ENCODE measurements around the gene LIN52.
A peak's percentile ranks its signal among the peaks of the same experiment; 100 is the strongest.

Gene LIN52

DNA sequence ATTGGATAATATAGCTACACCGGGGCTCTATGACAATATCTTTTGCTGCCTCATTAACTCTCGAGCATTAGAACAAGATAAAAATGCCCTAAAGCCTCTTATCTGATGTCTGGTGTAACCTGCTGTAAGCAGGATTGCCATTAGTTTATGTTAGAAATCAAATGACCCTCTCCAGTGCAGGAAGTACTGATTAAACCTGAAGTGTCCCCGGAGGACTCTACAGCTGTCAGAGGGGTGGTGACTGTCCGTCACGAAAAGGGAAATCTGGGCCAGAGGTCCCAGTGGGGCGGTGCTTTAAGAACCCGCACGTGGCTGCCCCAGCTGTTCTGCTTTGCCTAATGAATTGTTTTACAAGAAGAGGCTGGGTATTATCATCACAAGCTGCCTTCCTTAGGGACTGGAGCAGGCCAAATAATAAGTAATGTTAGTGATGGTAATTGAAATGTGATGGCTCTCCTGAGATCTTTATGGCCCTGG lies 55.7 kb downstream of the LIN52 start:
- DNase-seq (ENCODE audit: low read depth), result peak; percentile 50
- H3K4me3 ChIP-seq (ENCODE audit: low read depth, low read length), result no peak overlapping the region
- TF ChIP-seq POLR2A (IDR thresholded peaks at IDR 0.05; ENCODE audit: extremely low read depth, insufficient read length) (no peak), MYC (IDR thresholded peaks at IDR 0.05; ENCODE audit: low read depth, low read length) (no peak)
- TF ChIP-seq, protein P1, sequence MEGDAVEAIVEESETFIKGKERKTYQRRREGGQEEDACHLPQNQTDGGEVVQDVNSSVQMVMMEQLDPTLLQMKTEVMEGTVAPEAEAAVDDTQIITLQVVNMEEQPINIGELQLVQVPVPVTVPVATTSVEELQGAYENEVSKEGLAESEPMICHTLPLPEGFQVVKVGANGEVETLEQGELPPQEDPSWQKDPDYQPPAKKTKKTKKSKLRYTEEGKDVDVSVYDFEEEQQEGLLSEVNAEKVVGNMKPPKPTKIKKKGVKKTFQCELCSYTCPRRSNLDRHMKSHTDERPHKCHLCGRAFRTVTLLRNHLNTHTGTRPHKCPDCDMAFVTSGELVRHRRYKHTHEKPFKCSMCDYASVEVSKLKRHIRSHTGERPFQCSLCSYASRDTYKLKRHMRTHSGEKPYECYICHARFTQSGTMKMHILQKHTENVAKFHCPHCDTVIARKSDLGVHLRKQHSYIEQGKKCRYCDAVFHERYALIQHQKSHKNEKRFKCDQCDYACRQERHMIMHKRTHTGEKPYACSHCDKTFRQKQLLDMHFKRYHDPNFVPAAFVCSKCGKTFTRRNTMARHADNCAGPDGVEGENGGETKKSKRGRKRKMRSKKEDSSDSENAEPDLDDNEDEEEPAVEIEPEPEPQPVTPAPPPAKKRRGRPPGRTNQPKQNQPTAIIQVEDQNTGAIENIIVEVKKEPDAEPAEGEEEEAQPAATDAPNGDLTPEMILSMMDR (IDR thresholded peaks at IDR 0.05; ENCODE audit: low read depth, low read length), result no peak
- TF ChIP-seq, protein P2, sequence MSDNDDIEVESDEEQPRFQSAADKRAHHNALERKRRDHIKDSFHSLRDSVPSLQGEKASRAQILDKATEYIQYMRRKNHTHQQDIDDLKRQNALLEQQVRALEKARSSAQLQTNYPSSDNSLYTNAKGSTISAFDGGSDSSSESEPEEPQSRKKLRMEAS (IDR thresholded peaks at IDR 0.05; ENCODE audit: low read depth, low read length), result no peak

DNA sequence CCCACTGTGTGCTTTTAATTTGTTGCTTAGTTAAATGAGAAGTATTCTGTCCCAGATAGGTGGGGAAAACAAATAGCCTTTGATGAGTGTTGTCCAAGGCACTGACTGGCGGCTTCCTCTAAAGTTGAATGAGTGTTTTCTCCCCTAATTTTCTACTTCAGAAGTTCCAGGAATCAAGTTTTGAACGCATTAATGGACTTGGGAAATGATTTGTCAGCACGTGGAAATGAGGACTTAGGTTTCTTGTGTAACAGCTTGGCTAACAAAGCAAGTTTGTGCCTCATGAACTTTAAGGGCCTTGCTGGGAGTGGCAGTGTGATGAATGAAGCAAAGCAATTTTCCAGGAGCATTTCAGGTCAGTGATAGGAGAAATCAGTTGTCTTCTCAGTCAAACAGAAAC lies 56.9 kb downstream of the LIN52 start:
- TF ChIP-seq, protein P1 (IDR thresholded peaks at IDR 0.05; ENCODE audit: low read depth, low read length), result no peak
- TF ChIP-seq MYC (IDR thresholded peaks at IDR 0.05; ENCODE audit: low read depth, low read length) (no peak), POLR2A (IDR thresholded peaks at IDR 0.05; ENCODE audit: extremely low read depth, insufficient read length) (no peak)
- TF ChIP-seq, protein P2 (IDR thresholded peaks at IDR 0.05; ENCODE audit: low read depth, low read length), result no peak
- DNase-seq (ENCODE audit: low read depth), result no peak
- no peak overlapping the region for H3K4me3 ChIP-seq (ENCODE audit: low read depth, low read length)

DNA sequence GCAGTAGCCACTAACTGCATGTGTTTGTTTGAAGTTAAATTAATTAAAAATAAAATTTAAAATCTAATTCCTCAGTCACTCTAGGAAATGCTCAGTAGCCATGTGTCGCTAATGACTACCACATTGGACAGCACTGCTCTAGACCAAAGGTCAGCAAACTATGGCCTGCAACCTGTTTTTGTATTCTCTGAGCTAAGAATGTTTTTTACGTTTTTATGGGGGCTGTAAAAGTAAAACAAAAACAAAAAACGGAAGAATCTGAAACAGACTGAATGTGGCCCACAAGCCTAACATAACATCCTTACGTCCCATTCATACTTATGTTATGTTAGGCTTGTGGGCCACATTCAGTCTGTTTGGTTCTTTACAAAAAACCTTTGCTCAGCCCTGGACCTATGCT lies 57.8 kb downstream of the LIN52 start:
- no peak for DNase-seq (ENCODE audit: low read depth)
- TF ChIP-seq, protein P2 (IDR thresholded peaks at IDR 0.05; ENCODE audit: low read depth, low read length), result no peak
- TF ChIP-seq, protein P1 (IDR thresholded peaks at IDR 0.05; ENCODE audit: low read depth, low read length), result no peak
- no peak for TF ChIP-seq POLR2A (IDR thresholded peaks at IDR 0.05; ENCODE audit: extremely low read depth, insufficient read length)
- no peak for TF ChIP-seq MYC (IDR thresholded peaks at IDR 0.05; ENCODE audit: low read depth, low read length)
- H3K4me3 ChIP-seq (ENCODE audit: low read depth, low read length), result no peak overlapping the region

DNA sequence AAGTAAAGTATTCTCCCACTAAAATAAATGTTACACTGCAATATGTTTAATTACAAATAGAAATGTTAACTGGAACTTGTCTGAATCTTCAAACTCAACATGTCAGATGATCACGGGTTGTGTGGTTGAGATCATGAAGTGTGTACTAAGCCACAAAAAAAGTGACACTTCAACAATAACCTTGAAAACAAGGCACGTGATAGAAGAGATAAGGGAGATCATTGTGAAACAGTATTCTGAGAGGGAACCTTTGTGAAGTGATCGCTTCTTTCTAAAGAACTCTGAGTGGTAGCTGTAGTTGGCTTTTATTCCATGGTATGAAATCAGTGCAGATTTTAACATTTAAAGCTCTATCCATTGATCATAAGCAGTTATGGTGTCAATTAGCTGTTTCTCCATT lies 60.0 kb downstream of the LIN52 start:
- peak; percentile 8 for DNase-seq (ENCODE audit: low read depth)
- TF ChIP-seq, protein P1 (IDR thresholded peaks at IDR 0.05; ENCODE audit: low read depth, low read length), result no peak
- TF ChIP-seq, protein P2 (IDR thresholded peaks at IDR 0.05; ENCODE audit: low read depth, low read length), result no peak
- no peak for TF ChIP-seq MYC (IDR thresholded peaks at IDR 0.05; ENCODE audit: low read depth, low read length)
- no peak for TF ChIP-seq POLR2A (IDR thresholded peaks at IDR 0.05; ENCODE audit: extremely low read depth, insufficient read length)
- H3K4me3 ChIP-seq (ENCODE audit: low read depth, low read length), result no peak overlapping the region

DNA sequence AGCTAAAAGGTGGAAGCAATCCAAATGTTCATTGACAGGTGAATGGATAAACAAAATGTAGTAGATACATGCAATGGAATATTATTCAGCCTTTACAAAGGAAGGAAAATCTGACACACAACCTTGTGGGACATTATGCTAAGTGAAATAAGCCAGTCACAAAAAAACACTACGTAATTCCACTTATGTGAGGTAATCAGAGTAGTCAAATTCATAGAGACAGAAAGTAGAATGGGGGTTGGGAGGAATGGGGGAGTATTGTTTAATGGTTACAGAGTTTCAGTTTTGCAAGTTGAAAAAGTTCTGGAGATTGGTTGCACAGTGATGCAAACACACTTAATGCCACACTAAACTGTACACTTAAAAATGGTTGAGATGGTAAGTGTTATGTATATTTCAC lies 62.8 kb downstream of the LIN52 start:
- H3K4me3 ChIP-seq (ENCODE audit: low read depth, low read length), result no peak overlapping the region
- TF ChIP-seq POLR2A (IDR thresholded peaks at IDR 0.05; ENCODE audit: extremely low read depth, insufficient read length) (no peak), MYC (IDR thresholded peaks at IDR 0.05; ENCODE audit: low read depth, low read length) (no peak)
- TF ChIP-seq, protein P1 (IDR thresholded peaks at IDR 0.05; ENCODE audit: low read depth, low read length), result no peak
- TF ChIP-seq, protein P2 (IDR thresholded peaks at IDR 0.05; ENCODE audit: low read depth, low read length), result no peak

More for the DNA sequence above, 62.8 kb downstream of the LIN52 start:
- DNase-seq (ENCODE audit: low read depth), result no peak

All from NB4 (cell line).